ENCODE measurements around the gene CHTF8.

CHTF8 gene

GRCh38 chr16:69114976-69115355, 17.4 kb downstream of the CHTF8 start:
- H3K4ac ChIP-seq (ENCODE audit: low read length): no peak overlapping the region
- H3K9ac ChIP-seq (ENCODE audit: low read depth, low read length, poor library complexity): no peak overlapping the region
- H3K36me3 ChIP-seq (replicated peaks in 1 of 2; ENCODE audit: control insufficient read depth in 2 of 2, insufficient read depth in 2 of 2, low read length in 2 of 2): peaks cover 68 to 89% of the 10 kb centered on the region in 2 donors
- no peak overlapping the region for H3K4me3 ChIP-seq (ENCODE audit: low read length in 2 of 2)
- H3K14ac ChIP-seq (ENCODE audit: low read length): no peak overlapping the region
- no peak overlapping the region for H2BK15ac ChIP-seq (ENCODE audit: low read length)
- DNase-seq (ENCODE audit: low spot score): no peak
- no peaks in the 10 kb centered on the region for H3K27me3 ChIP-seq (ENCODE audit: control insufficient read depth in 3 of 3, insufficient read depth in 3 of 3, low read depth in 1 of 3, low read length in 3 of 3)
- no peak overlapping the region for H2BK12ac ChIP-seq (ENCODE audit: low read length)
- no peak overlapping the region for H3K18ac ChIP-seq (ENCODE audit: low read length)
- H2AFZ ChIP-seq (ENCODE audit: low read length): no peak overlapping the region
- no peak overlapping the region for H4K8ac ChIP-seq (ENCODE audit: low read depth, low read length)
- no peak overlapping the region for H4K91ac ChIP-seq (ENCODE audit: low read depth, low read length, poor library complexity)
- no peak overlapping the region for H3K4me2 ChIP-seq (ENCODE audit: insufficient read depth, low read length, poor library complexity, severe bottlenecking)
- no peak overlapping the region for H3K23ac ChIP-seq (ENCODE audit: low read depth, low read length, poor library complexity)
- peaks cover 0 to 17% of the 10 kb centered on the region in 2 donors for H3K9me3 ChIP-seq (replicated peaks in 1 of 2; ENCODE audit: control insufficient read depth in 2 of 2, insufficient read depth in 1 of 2, low read depth in 1 of 2, low read length in 2 of 2)
- H2BK5ac ChIP-seq (ENCODE audit: low read length): no peak overlapping the region
- no CpG with 5 or more reads among the region's 6 CpGs for WGBS, 2 donors (ENCODE audit: extremely low coverage in 2 of 2, insufficient read length in 2 of 2, insufficient replicate concordance in 1 of 2)
- H3K79me1 ChIP-seq (ENCODE audit: low read depth, low read length): peaks cover 9% of the 10 kb centered on the region
- no peaks in the 10 kb centered on the region for H3K4me1 ChIP-seq (ENCODE audit: control insufficient read depth in 2 of 2, insufficient read depth in 1 of 2, low read depth in 1 of 2, low read length in 2 of 2)
- H2AK5ac ChIP-seq (ENCODE audit: low read depth, low read length): no peak overlapping the region
- H2BK120ac ChIP-seq (ENCODE audit: low read depth, low read length): no peak overlapping the region
- H3K27ac ChIP-seq (replicated peaks; ENCODE audit: low read length): no peak overlapping the region

- H3K4me3 ChIP-seq (ENCODE audit: low read length in 2 of 2): no peak overlapping the region
- no CpG with 5 or more reads among the region's 25 CpGs for WGBS, 2 donors (ENCODE audit: extremely low coverage in 2 of 2, insufficient read length in 2 of 2, insufficient replicate concordance in 1 of 2)
- H3K9me3 ChIP-seq (replicated peaks in 1 of 2; ENCODE audit: control insufficient read depth in 2 of 2, insufficient read depth in 1 of 2, low read depth in 1 of 2, low read length in 2 of 2): peaks cover 0 to 17% of the 10 kb centered on the region in 2 donors
Observed at GRCh38 chr16:69114346-69114975, 17.9 kb downstream of the CHTF8 start.

GRCh38 chr16:69113216-69113615, 19.2 kb downstream of the CHTF8 start:
- no CpG with 5 or more reads among the region's 7 CpGs for WGBS, 2 donors (ENCODE audit: extremely low coverage in 2 of 2, insufficient read length in 2 of 2, insufficient replicate concordance in 1 of 2)
- H3K27me3 ChIP-seq (ENCODE audit: control insufficient read depth in 3 of 3, insufficient read depth in 3 of 3, low read depth in 1 of 3, low read length in 3 of 3): no peaks in the 10 kb centered on the region
- no peak overlapping the region for H4K91ac ChIP-seq (ENCODE audit: low read depth, low read length, poor library complexity)
- no peak overlapping the region for H2AK5ac ChIP-seq (ENCODE audit: low read depth, low read length)
- H3K27ac ChIP-seq (replicated peaks; ENCODE audit: low read length): no peak overlapping the region
- H3K14ac ChIP-seq (ENCODE audit: low read length): no peak overlapping the region
- H3K4me1 ChIP-seq (ENCODE audit: control insufficient read depth in 2 of 2, insufficient read depth in 1 of 2, low read depth in 1 of 2, low read length in 2 of 2): peaks cover 7 to 9% of the 10 kb centered on the region in 2 donors
- H3K4ac ChIP-seq (ENCODE audit: low read length): no peak overlapping the region
- peaks cover 0 to 5% of the 10 kb centered on the region in 2 donors for H3K9me3 ChIP-seq (replicated peaks in 1 of 2; ENCODE audit: control insufficient read depth in 2 of 2, insufficient read depth in 1 of 2, low read depth in 1 of 2, low read length in 2 of 2)
- DNase-seq (ENCODE audit: low spot score): no peak
- no peak overlapping the region for H2AFZ ChIP-seq (ENCODE audit: low read length)
- H3K23ac ChIP-seq (ENCODE audit: low read depth, low read length, poor library complexity): no peak overlapping the region
- H2BK12ac ChIP-seq (ENCODE audit: low read length): no peak overlapping the region
- H2BK5ac ChIP-seq (ENCODE audit: low read length): no peak overlapping the region
- no peak overlapping the region for H2BK15ac ChIP-seq (ENCODE audit: low read length)
- H4K8ac ChIP-seq (ENCODE audit: low read depth, low read length): no peak overlapping the region
- H3K36me3 ChIP-seq (replicated peaks in 1 of 2; ENCODE audit: control insufficient read depth in 2 of 2, insufficient read depth in 2 of 2, low read length in 2 of 2): peaks cover 60 to 83% of the 10 kb centered on the region in 2 donors
- no peak overlapping the region for H3K4me2 ChIP-seq (ENCODE audit: insufficient read depth, low read length, poor library complexity, severe bottlenecking)
- no peak overlapping the region for H2BK120ac ChIP-seq (ENCODE audit: low read depth, low read length)
- peaks cover 13% of the 10 kb centered on the region for H3K79me1 ChIP-seq (ENCODE audit: low read depth, low read length)
- no peak overlapping the region for H3K4me3 ChIP-seq (ENCODE audit: low read length in 2 of 2)
- H3K9ac ChIP-seq (ENCODE audit: low read depth, low read length, poor library complexity): peak overlapping the region; percentile 38
- H3K18ac ChIP-seq (ENCODE audit: low read length): no peak overlapping the region

More at GRCh38 chr16:69114346-69114975, 17.9 kb downstream of the CHTF8 start:
- no peak overlapping the region for H2AK5ac ChIP-seq (ENCODE audit: low read depth, low read length)
- no peak overlapping the region for H3K18ac ChIP-seq (ENCODE audit: low read length)
- H3K4ac ChIP-seq (ENCODE audit: low read length): no peak overlapping the region
- H3K4me2 ChIP-seq (ENCODE audit: insufficient read depth, low read length, poor library complexity, severe bottlenecking): no peak overlapping the region
- no peak overlapping the region for H3K9ac ChIP-seq (ENCODE audit: low read depth, low read length, poor library complexity)
- no peak overlapping the region for H2BK12ac ChIP-seq (ENCODE audit: low read length)
- no peak overlapping the region for H4K91ac ChIP-seq (ENCODE audit: low read depth, low read length, poor library complexity)
- H3K36me3 ChIP-seq (replicated peaks in 1 of 2; ENCODE audit: control insufficient read depth in 2 of 2, insufficient read depth in 2 of 2, low read length in 2 of 2): peaks cover 68 to 89% of the 10 kb centered on the region in 2 donors
- H2AFZ ChIP-seq (ENCODE audit: low read length): no peak overlapping the region
- DNase-seq (ENCODE audit: low spot score): no peak
- peaks cover 13% of the 10 kb centered on the region for H3K79me1 ChIP-seq (ENCODE audit: low read depth, low read length)
- H3K14ac ChIP-seq (ENCODE audit: low read length): no peak overlapping the region
- no peak overlapping the region for H2BK120ac ChIP-seq (ENCODE audit: low read depth, low read length)
- no peak overlapping the region for H3K23ac ChIP-seq (ENCODE audit: low read depth, low read length, poor library complexity)
- H3K4me1 ChIP-seq (ENCODE audit: control insufficient read depth in 2 of 2, insufficient read depth in 1 of 2, low read depth in 1 of 2, low read length in 2 of 2): no peaks in the 10 kb centered on the region
- no peaks in the 10 kb centered on the region for H3K27me3 ChIP-seq (ENCODE audit: control insufficient read depth in 3 of 3, insufficient read depth in 3 of 3, low read depth in 1 of 3, low read length in 3 of 3)
- no peak overlapping the region for H2BK15ac ChIP-seq (ENCODE audit: low read length)
- H3K27ac ChIP-seq (replicated peaks; ENCODE audit: low read length): no peak overlapping the region
- H2BK5ac ChIP-seq (ENCODE audit: low read length): no peak overlapping the region
- H4K8ac ChIP-seq (ENCODE audit: low read depth, low read length): no peak overlapping the region

- Histone ChIP-seq H3K79me1 (ENCODE audit: low read depth, low read length) (peaks cover 13% of the 10 kb centered on the region), H2AFZ (ENCODE audit: low read length) (no peak overlapping the region), H4K91ac (ENCODE audit: low read depth, low read length, poor library complexity) (no peak overlapping the region), H3K4me2 (ENCODE audit: insufficient read depth, low read length, poor library complexity, severe bottlenecking) (no peak overlapping the region), H4K8ac (ENCODE audit: low read depth, low read length) (no peak overlapping the region), H2AK5ac (ENCODE audit: low read depth, low read length) (no peak overlapping the region), H3K9me3 (replicated peaks in 1 of 2; ENCODE audit: control insufficient read depth in 2 of 2, insufficient read depth in 1 of 2, low read depth in 1 of 2, low read length in 2 of 2) (no peaks in the 10 kb centered on the region), H3K27me3 (ENCODE audit: control insufficient read depth in 3 of 3, insufficient read depth in 3 of 3, low read depth in 1 of 3, low read length in 3 of 3) (no peaks in the 10 kb centered on the region), H2BK5ac (ENCODE audit: low read length) (no peak overlapping the region), H3K9ac (ENCODE audit: low read depth, low read length, poor library complexity) (no peak overlapping the region), H3K4ac (ENCODE audit: low read length) (no peak overlapping the region), H2BK120ac (ENCODE audit: low read depth, low read length) (no peak overlapping the region), H3K23ac (ENCODE audit: low read depth, low read length, poor library complexity) (no peak overlapping the region), H2BK12ac (ENCODE audit: low read length) (no peak overlapping the region), H3K27ac (replicated peaks; ENCODE audit: low read length) (no peak overlapping the region), H2BK15ac (ENCODE audit: low read length) (no peak overlapping the region), H3K14ac (ENCODE audit: low read length) (no peak overlapping the region), H3K4me3 (ENCODE audit: low read length in 2 of 2) (no peak overlapping the region), H3K36me3 (replicated peaks in 1 of 2; ENCODE audit: control insufficient read depth in 2 of 2, insufficient read depth in 2 of 2, low read length in 2 of 2) (peaks cover 55 to 76% of the 10 kb centered on the region in 2 donors), H3K4me1 (ENCODE audit: control insufficient read depth in 2 of 2, insufficient read depth in 1 of 2, low read depth in 1 of 2, low read length in 2 of 2) (peaks cover 10 to 12% of the 10 kb centered on the region in 2 donors), H3K18ac (ENCODE audit: low read length) (no peak overlapping the region)
- no CpG with 5 or more reads among the region's 6 CpGs for WGBS, 2 donors (ENCODE audit: extremely low coverage in 2 of 2, insufficient read length in 2 of 2, insufficient replicate concordance in 1 of 2)
- peak; percentile 56 for DNase-seq (ENCODE audit: low spot score)
Observed at GRCh38 chr16:69112285-69113129, 19.9 kb downstream of the CHTF8 start.
